Measurements from ENCODE around the gene NRG4. TPM values are rescaled to one million over a fixed set of nuclear protein-coding genes. Genes with fewer than 3 reads are reported as not detected.
"Not testable (repeated sequence)": the region's sequence is repeated elsewhere in the genome, so short reads cannot be mapped to it uniquely, and the experiment has no call there.

Gene NRG4
- total RNA-seq, 1 donor from 2014 or later = 0.10 TPM

- no peak for DNase-seq
Observed at GRCh38 chr15:75925440-75925839, 86.8 kb downstream of the NRG4 start.

DNA sequence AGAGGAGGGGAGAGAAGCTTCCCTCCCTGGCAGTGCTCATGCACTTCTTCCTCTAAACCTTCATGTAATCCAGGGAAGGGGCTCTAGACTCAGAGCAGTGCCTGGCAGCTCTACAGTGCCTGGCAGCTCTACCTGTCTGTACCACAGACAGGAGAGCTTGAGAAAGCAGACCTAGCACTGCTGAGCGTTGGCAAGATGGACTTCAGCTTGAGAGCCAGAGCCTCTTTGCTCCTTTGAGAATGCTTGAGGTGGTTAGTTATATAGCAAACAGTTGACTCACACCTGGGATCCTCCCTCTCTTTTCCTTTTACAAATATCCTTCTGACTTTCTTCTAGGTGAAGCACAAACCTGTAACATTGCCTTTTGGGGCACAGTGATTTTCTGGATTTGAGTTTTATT is 87.6 kb downstream of the NRG4 start:
- DNase-seq = no peak

DNA sequence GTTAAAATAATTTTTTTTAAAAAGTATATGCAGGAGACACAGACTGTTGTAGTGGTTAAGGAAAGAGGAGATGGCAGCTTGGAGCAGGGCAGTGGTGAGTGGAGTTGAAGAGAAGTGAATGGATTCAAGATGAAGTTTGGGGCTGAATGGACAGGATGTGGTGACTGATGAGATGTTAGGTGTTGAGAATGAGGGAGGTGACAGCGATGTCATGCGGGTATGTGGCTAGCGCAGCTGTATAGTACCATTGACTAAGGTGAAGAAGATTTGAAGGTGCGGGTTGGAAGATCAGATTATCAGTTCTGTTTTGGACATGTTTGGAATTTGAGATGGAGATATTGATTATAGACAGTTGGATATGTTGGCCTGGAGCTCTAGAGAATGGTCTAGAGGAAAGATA is 88.5 kb downstream of the NRG4 start:
- no peak for DNase-seq

- peak; percentile 19 for DNase-seq
Observed at GRCh38 chr15:75921732-75922703, 90.2 kb downstream of the NRG4 start.

- DNase-seq = no peak
Observed at GRCh38 chr15:75920079-75920478, 92.1 kb downstream of the NRG4 start.

DNA sequence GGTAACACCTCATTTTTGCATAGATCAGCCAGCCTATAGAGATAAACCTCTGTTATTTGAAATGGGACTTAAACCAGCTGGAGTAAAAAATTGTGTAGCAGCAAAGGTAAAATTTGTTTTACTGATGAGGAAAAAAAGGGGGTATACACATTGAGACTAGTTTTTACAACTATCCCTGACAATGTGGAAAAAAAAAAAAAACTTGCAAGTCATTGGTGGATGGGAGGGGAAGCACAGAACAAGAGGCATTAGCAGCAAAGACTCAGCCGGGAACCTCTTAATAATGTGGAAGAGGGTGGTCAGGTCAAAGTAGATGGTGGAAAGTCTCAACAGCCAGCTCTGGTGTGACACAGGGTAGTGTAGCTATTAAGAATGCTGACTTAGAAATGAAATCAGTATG is 94.1 kb downstream of the NRG4 start:
- DNase-seq = no peak

- DNase-seq = no peak
Observed at GRCh38 chr15:75916978-75917377, 95.2 kb downstream of the NRG4 start.

DNA sequence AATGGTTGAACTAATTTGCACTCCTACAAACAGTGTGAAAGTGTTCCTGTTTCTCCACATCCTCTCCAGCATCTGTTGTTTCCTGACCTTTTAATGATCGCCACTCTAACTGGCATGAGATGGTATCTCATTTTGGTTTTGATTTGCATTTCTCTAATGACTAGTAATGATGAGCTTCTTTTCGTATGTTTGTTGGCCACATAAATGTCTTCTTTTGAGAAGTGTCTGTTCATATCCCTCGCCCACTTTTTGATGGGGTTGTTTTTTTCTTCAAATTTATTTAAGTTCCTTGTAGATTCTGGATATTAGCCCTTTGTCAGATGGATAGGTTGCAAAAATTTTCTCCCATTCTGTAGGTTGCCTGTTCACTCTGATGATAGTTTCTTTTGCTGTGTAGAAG is 101.9 kb downstream of the NRG4 start:
- DNase-seq = not testable (repeated sequence)

- DNase-seq = no peak
Observed at GRCh38 chr15:75905231-75905630, 107.0 kb downstream of the NRG4 start.

GRCh38 chr15:75903331-75904239 is 108.6 kb downstream of the NRG4 start, which contains the start of gene FBXO22:
Gene FBXO22 (plus strand): TSS chr15:75903878. CDS start chr15:75903964, 86 bp downstream.
- peak; percentile 78 for DNase-seq

- DNase-seq = no peak
Observed at GRCh38 chr15:75902129-75902557, 110.1 kb downstream of the NRG4 start.

GRCh38 chr15:75900577-75900976 is 111.6 kb downstream of the NRG4 start:
- no peak for DNase-seq

GRCh38 chr15:75895731-75896130 is 116.5 kb downstream of the NRG4 start:
- no peak for DNase-seq

DNA sequence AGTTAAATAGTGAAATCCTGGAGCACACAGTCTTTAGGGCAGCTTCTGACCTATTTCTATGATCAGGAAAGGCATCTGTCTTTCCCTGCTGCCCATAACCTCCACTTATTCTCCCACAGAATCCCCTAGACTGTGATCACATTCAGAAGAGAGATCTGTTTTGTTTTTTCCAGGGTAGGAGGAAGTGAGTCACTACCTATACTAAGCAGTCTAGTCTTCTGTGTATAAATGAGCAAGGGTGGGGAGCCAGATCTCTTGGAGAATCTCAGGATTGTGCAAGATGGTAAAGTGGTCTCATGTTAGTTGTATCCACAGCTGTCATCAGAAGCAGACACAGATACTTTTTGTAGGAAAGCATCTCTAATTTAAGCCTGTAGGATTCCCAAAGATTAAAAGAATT is 120.3 kb downstream of the NRG4 start:
- no peak for DNase-seq

Small RNAs within 50 kb of the gene (small RNA-seq; reads per million reads assigned to genes)
- gene RN7SL510P (ENCODE audit: low replicate concordance) = not detected

Other genes with a start within 250 kb of the NRG4 start
- 31.2 TPM for gene UBE2Q2, start 169.0 kb downstream of the NRG4 start, total RNA-seq
- gene FBXO22, start 108.5 kb downstream of the NRG4 start, total RNA-seq = 12.9 TPM
- gene TMEM266, start 47.6 kb upstream of the NRG4 start, total RNA-seq = 0.20 TPM